SU-DHL-6 (cell line): Measurements from ENCODE around the gene DCC.

Experiments
- EZH2phosphoT487 ChIP-seq: fragments of 200-600 bp; sonication (generic), shearing (Covaris generic); conservative IDR thresholded peaks from 2 replicates; pipeline ENCODE4 v1.6.1; 2018; ENCODE audit warnings: mild to moderate bottlenecking, antibody characterized with exemption, low read length, moderate library complexity, mixed read lengths
- TF ChIP-seq, protein P1 (sequence below): fragments of 200-600 bp; sonication (generic); IDR thresholded peaks from one replicate; pipeline ENCODE4 v1.5.1; 2017; ENCODE audit warnings: antibody characterized with exemption, mild to moderate bottlenecking, low read length, moderate library complexity; ENCODE audit not compliant: insufficient read depth, poor library complexity, severe bottlenecking

DNA sequence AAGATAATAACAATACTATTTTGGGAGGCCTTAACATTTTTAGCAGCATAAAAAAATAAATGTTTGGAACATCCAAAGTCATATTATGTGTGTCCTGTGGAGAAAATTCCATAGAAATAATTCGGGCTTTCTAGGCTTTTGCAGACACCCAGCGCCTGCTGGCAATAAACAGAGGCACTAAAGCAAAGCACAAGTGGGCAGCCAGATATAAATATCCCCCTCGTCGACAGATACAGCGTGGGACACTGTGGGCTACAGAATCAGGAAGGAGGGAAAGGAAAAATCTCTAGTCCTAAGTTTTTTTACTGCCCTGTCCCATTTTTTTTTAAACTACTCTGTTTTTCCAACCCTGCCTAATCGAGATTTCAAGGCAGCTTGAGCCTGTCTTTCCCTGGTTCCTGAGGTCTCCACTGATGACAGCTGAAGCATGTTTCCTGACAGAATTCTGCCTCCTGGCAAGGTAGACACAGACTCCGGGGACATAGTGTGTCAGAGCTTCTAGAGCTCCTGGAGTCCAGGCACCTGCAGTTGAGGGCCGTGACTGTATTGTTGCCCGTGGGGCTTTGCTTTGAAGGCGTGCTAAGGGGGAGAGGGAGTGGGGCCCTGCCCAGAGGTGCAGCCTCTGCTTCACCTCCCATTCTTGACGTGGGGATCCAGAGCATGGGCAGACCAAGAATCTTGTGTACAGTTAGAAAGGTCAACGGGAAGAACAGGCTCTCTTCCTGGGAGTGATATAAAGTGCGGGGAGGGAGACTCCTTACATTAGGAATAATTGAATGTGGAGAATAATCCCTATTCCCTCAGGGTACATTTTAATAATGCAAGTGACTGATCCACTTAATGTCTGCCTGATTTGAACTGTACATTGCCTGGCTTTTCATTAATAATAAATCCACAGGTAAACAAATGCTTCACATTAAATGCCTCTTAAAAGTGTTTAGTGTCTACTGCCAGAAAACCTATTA lies 232.3 kb downstream of the DCC start:
- TF ChIP-seq, protein P1, sequence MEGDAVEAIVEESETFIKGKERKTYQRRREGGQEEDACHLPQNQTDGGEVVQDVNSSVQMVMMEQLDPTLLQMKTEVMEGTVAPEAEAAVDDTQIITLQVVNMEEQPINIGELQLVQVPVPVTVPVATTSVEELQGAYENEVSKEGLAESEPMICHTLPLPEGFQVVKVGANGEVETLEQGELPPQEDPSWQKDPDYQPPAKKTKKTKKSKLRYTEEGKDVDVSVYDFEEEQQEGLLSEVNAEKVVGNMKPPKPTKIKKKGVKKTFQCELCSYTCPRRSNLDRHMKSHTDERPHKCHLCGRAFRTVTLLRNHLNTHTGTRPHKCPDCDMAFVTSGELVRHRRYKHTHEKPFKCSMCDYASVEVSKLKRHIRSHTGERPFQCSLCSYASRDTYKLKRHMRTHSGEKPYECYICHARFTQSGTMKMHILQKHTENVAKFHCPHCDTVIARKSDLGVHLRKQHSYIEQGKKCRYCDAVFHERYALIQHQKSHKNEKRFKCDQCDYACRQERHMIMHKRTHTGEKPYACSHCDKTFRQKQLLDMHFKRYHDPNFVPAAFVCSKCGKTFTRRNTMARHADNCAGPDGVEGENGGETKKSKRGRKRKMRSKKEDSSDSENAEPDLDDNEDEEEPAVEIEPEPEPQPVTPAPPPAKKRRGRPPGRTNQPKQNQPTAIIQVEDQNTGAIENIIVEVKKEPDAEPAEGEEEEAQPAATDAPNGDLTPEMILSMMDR = no peak
- no peak for TF ChIP-seq EZH2phosphoT487
